H9 (cell line): Measurements from ENCODE around the gene PRR36. TPM values are rescaled to one million over a fixed set of nuclear protein-coding genes. Genes with fewer than 3 reads are reported as not detected.
A peak's percentile ranks its signal among the peaks of the same experiment; 100 is the strongest.

Experiments
- DNase-seq: peaks from one replicate; pipeline ENCODE4 v3.0.0-alpha.2; 2017
- H2AFZ ChIP-seq: one replicate; pipeline ENCODE4 v1.6.1; 2013; ENCODE audit warnings: mild to moderate bottlenecking, low read length, control low read depth, moderate library complexity
- H2AK5ac ChIP-seq: 2 replicates; pipeline ENCODE4 v1.6.1; 2013; ENCODE audit warnings: low read length, control low read depth, mixed read lengths; ENCODE audit not compliant: insufficient read length
- H2BK120ac ChIP-seq: one replicate; pipeline ENCODE4 v1.6.1; 2013; ENCODE audit warnings: low read depth, mild to moderate bottlenecking, low read length, control low read depth, inconsistent platforms; ENCODE audit not compliant: poor library complexity, severe bottlenecking
- H2BK12ac ChIP-seq: 2 replicates; pipeline ENCODE4 v1.6.1; 2013; ENCODE audit warnings: low read length, control low read depth, mixed read lengths, low read depth; ENCODE audit not compliant: insufficient read length
- H2BK15ac ChIP-seq: 2 replicates; pipeline ENCODE4 v1.6.1; 2013; ENCODE audit warnings: low read depth, low read length, control low read depth
- H2BK20ac ChIP-seq: one replicate; pipeline ENCODE4 v1.6.1; 2013; ENCODE audit warnings: low read depth, mild to moderate bottlenecking, low read length, control low read depth, inconsistent platforms; ENCODE audit not compliant: poor library complexity, severe bottlenecking
- H2BK5ac ChIP-seq: 2 replicates; pipeline ENCODE4 v1.6.1; 2013; ENCODE audit warnings: low read length, control low read depth, mixed read lengths; ENCODE audit not compliant: insufficient read length
- H3K14ac ChIP-seq: 2 replicates; pipeline ENCODE4 v1.6.1; 2013; ENCODE audit warnings: low read length, control low read depth; ENCODE audit not compliant: insufficient read depth
- H3K18ac ChIP-seq: 2 replicates; pipeline ENCODE4 v1.6.1; 2013; ENCODE audit warnings: low read depth, mild to moderate bottlenecking, mixed read lengths, low read length, control low read depth; ENCODE audit not compliant: insufficient read length
- H3K23ac ChIP-seq: 2 replicates; pipeline ENCODE4 v1.6.1; 2013; ENCODE audit warnings: low read length, control low read depth, mixed read lengths, low read depth; ENCODE audit not compliant: insufficient read length
- H3K23me2 ChIP-seq: 2 replicates; pipeline ENCODE4 v1.6.1; 2013; ENCODE audit warnings: low read depth, mild to moderate bottlenecking, mixed read lengths, low read length, control low read depth; ENCODE audit not compliant: insufficient read length, poor library complexity, severe bottlenecking
- H3K27ac ChIP-seq: 2 replicates; pipeline ENCODE4 v1.5.1; 2013; ENCODE audit warnings: low read length, control low read depth, mixed read lengths, low read depth; ENCODE audit not compliant: insufficient read length
- H3K27me3 ChIP-seq: 2 replicates; pipeline ENCODE4 v1.6.1; 2013; ENCODE audit warnings: low read length, control low read depth, inconsistent platforms; ENCODE audit not compliant: insufficient read depth
- H3K4ac ChIP-seq: 2 replicates; pipeline ENCODE4 v1.6.1; 2013; ENCODE audit warnings: low read depth, mild to moderate bottlenecking, control low read depth, inconsistent platforms, low read length, moderate library complexity
- H3K4me1 ChIP-seq: 2 replicates; pipeline ENCODE4 v1.6.1; 2013; ENCODE audit warnings: low read length, control low read depth, inconsistent platforms; ENCODE audit not compliant: insufficient read depth
- H3K4me2 ChIP-seq: 2 replicates; pipeline ENCODE4 v1.6.1; 2013; ENCODE audit warnings: low read length, control low read depth, mixed read lengths; ENCODE audit not compliant: insufficient read length, insufficient read depth
- H3K56ac ChIP-seq: 2 replicates; pipeline ENCODE4 v1.6.1; 2013; ENCODE audit warnings: low read depth, mild to moderate bottlenecking, mixed read lengths, low read length, control low read depth; ENCODE audit not compliant: insufficient read length
- H3K79me1 ChIP-seq: 2 replicates; pipeline ENCODE4 v1.6.1; 2013; ENCODE audit warnings: low read depth, mild to moderate bottlenecking, moderate library complexity, low read length, control low read depth, inconsistent platforms; ENCODE audit not compliant: insufficient read depth, poor library complexity, severe bottlenecking
- H3K79me2 ChIP-seq: 2 replicates; pipeline ENCODE4 v1.6.1; 2013; ENCODE audit warnings: low read length, control low read depth, inconsistent platforms; ENCODE audit not compliant: insufficient read depth
- H3K9ac ChIP-seq: 2 replicates; pipeline ENCODE4 v1.6.1; 2013; ENCODE audit warnings: low read length, control low read depth, mixed read lengths; ENCODE audit not compliant: insufficient read length; ENCODE audit errors: extremely low read depth
- H3K9me3 ChIP-seq: one replicate; pipeline ENCODE4 v1.6.1; 2013; ENCODE audit warnings: low read depth, low read length, inconsistent platforms; ENCODE audit not compliant: control insufficient read depth
- H3T11ph ChIP-seq: one replicate; pipeline ENCODE4 v1.6.1; 2013; ENCODE audit warnings: mild to moderate bottlenecking, low read length, control low read depth, inconsistent platforms
- H4K20me1 ChIP-seq: one replicate; pipeline ENCODE4 v1.6.1; 2013; ENCODE audit not compliant: control insufficient read depth, insufficient read length, insufficient read depth
- H4K5ac ChIP-seq: 2 replicates; pipeline ENCODE4 v1.6.1; 2013; ENCODE audit warnings: low read depth, mild to moderate bottlenecking, mixed read lengths, low read length, control low read depth; ENCODE audit not compliant: insufficient read length
- H4K8ac ChIP-seq: replicated peaks from 2 replicates; pipeline ENCODE4 v1.6.1; 2013; ENCODE audit warnings: low read length, control low read depth, mixed read lengths, low read depth; ENCODE audit not compliant: insufficient read length
- H4K91ac ChIP-seq: 2 replicates; pipeline ENCODE4 v1.6.1; 2013; ENCODE audit warnings: low read depth, mild to moderate bottlenecking, moderate library complexity, mixed read lengths, low read length, control low read depth; ENCODE audit not compliant: insufficient read length
- H3K27ac Mint-ChIP-seq, 3 experiments: 2 replicates in 2 of 3; 3 replicates in 1 of 3; pipeline ENCODE4 v1.8.0; 2020 to 2021; ENCODE audit warnings: mixed read lengths in 3 of 3, mild to moderate bottlenecking in 1 of 3, moderate library complexity in 1 of 3
- H3K27me3 Mint-ChIP-seq: 2 replicates; pipeline ENCODE4 v1.8.0; 2021; ENCODE audit warnings: low read depth, mild to moderate bottlenecking, moderate library complexity, mixed read lengths
- H3K36me3 Mint-ChIP-seq, 3 experiments: 2 replicates in 2 of 3; 3 replicates in 1 of 3; pipeline ENCODE4 v1.8.0; 2020 to 2021; ENCODE audit warnings: low read depth in 3 of 3, mixed read lengths in 3 of 3; ENCODE audit not compliant: insufficient read depth in 1 of 3
- H3K4me1 Mint-ChIP-seq, 2 experiments: 2 replicates each; pipeline ENCODE4 v1.8.0; 2020; ENCODE audit warnings: mixed read lengths in 2 of 2
- H3K4me3 Mint-ChIP-seq, 2 experiments: 2 replicates in 1 of 2; 3 replicates in 1 of 2; pipeline ENCODE4 v1.8.0; 2020 to 2021; ENCODE audit warnings: mild to moderate bottlenecking in 2 of 2, mixed read lengths in 2 of 2, moderate library complexity in 1 of 2
- H3K9me3 Mint-ChIP-seq, 2 experiments: 2 replicates in 1 of 2; 3 replicates in 1 of 2; pipeline ENCODE4 v1.8.0; 2020; ENCODE audit warnings: mild to moderate bottlenecking in 2 of 2, mixed read lengths in 2 of 2, moderate library complexity in 1 of 2
- CTCF ChIP-seq: fragments of 200-600 bp; sonication (generic); conservative IDR thresholded peaks from 3 replicates; pipeline ENCODE4 v1.8.0; 2021; ENCODE audit warnings: antibody characterized with exemption, mild to moderate bottlenecking
- WGBS: extraction: QIAGEN DNeasy Blood & Tissue Kit; methylation state at CpG from one replicate; pipeline ENCODE4 v1.1.7; 2013; ENCODE audit warnings: missing lambda C conversion rate, low lambda C conversion rate, mixed read lengths; ENCODE audit not compliant: insufficient read length; ENCODE audit errors: extremely low coverage; 5-methylcytosine and 5-hydroxymethylcytosine counted together
- total RNA-seq: library from RNA; stranded (reverse); gene quantifications from 2 replicates; pipeline ENCODE4 v1.2.1, GENCODE V29; 2021

PRR36 gene
- total RNA-seq, 1 experiment from 2014 or later: 20.4 TPM

GRCh38 chr19:7831452-7831851 lies 42.7 kb downstream of the PRR36 start:
- no peaks in the 10 kb centered on the region for H3K9me3 Mint-ChIP-seq
- peaks cover 57% of the 10 kb centered on the region for H3K27me3 Mint-ChIP-seq
- no CpG with 5 or more reads among the region's 10 CpGs for WGBS
- no peaks in the 10 kb centered on the region for H3K36me3 Mint-ChIP-seq
- Histone ChIP-seq H3K4ac (no peak overlapping the region), H3K23me2 (peaks cover 3% of the 10 kb centered on the region), H3K27me3 (no peaks in the 10 kb centered on the region), H2BK120ac (no peak overlapping the region), H2BK12ac (no peak overlapping the region), H3K9ac (no peak overlapping the region), H2AK5ac (no peak overlapping the region), H3K4me2 (no peak overlapping the region), H3K4me1 (no peaks in the 10 kb centered on the region), H2BK20ac (no peak overlapping the region), H3T11ph (no peak overlapping the region), H3K9me3 (no peaks in the 10 kb centered on the region), H3K14ac (no peak overlapping the region), H4K5ac (no peak overlapping the region), H2BK5ac (no peak overlapping the region), H3K79me2 (no peaks in the 10 kb centered on the region), H3K18ac (no peak overlapping the region), H3K27ac (no peak overlapping the region), H3K56ac (no peak overlapping the region), H4K91ac (no peak overlapping the region), H2BK15ac (no peak overlapping the region), H3K79me1 (no peaks in the 10 kb centered on the region), H2AFZ (no peak overlapping the region), H4K20me1 (no peaks in the 10 kb centered on the region), H4K8ac (no peak overlapping the region), H3K23ac (no peak overlapping the region)
- H3K27ac Mint-ChIP-seq: peak overlapping the region in 1 of 3 experiments; percentile 22; a peak in 1 of 7 replicates
- DNase-seq: peak; percentile 79
- peak overlapping the region; percentile 64 to 82 for H3K4me3 Mint-ChIP-seq
- TF ChIP-seq CTCF: peak; percentile 60
- H3K4me1 Mint-ChIP-seq: peaks cover 18 to 22% of the 10 kb centered on the region in 2 experiments
